Neural cell (in vitro differentiated cells): ENCODE results near the gene MTERF1. TPM values are rescaled to one million over a fixed set of nuclear protein-coding genes. Genes with fewer than 3 reads are reported as not detected.

Experiments
- H2AFZ ChIP-seq: fragments of 200-600, 300-800 bp; sonication (generic), shearing (Covaris generic); 2 replicates; pipeline ENCODE4 v1.6.0; 2014; ENCODE audit warnings: low read depth, mild to moderate bottlenecking, antibody characterized with exemption, low read length, moderate library complexity
- H3F3A ChIP-seq: fragments of 200-600 bp; shearing (Covaris generic); 2 replicates; pipeline ENCODE4 v1.6.1; 2016; ENCODE audit warnings: mild to moderate bottlenecking, moderate library complexity, mixed read lengths, antibody characterized with exemption, low read length; ENCODE audit not compliant: insufficient read depth, poor library complexity, severe bottlenecking
- H3K27ac ChIP-seq: fragments of 200-600, 300-800 bp; sonication (generic), shearing (Covaris generic); 2 replicates; pipeline ENCODE4 v1.5.1; 2014; ENCODE audit warnings: mild to moderate bottlenecking, low read length, moderate library complexity
- H3K27me3 ChIP-seq: fragments of 300-800, 200-600 bp; sonication (generic), shearing (Covaris generic); 2 replicates; pipeline ENCODE4 v1.6.0; 2014; ENCODE audit warnings: mild to moderate bottlenecking, low read depth, low read length, moderate library complexity; ENCODE audit not compliant: insufficient read depth
- H3K36me3 ChIP-seq: fragments of 300-800, 200-600 bp; sonication (generic), shearing (Covaris generic); 2 replicates; pipeline ENCODE4 v1.5.1; 2014; ENCODE audit warnings: mild to moderate bottlenecking, antibody characterized with exemption, low read length, moderate library complexity; ENCODE audit not compliant: insufficient read depth
- H3K4me2 ChIP-seq: fragments of 300-800, 200-600 bp; sonication (generic), shearing (Covaris generic); 2 replicates; pipeline ENCODE4 v1.6.0; 2014; ENCODE audit warnings: mild to moderate bottlenecking, low read length
- H3K4me3 ChIP-seq: fragments of 300-800, 200-600 bp; sonication (generic), shearing (Covaris generic); 2 replicates; pipeline ENCODE4 v1.5.1; 2014; ENCODE audit warnings: mild to moderate bottlenecking, low read length, moderate library complexity
- H3K79me2 ChIP-seq: fragments of 200-600 bp; shearing (Covaris generic); replicated peaks from 2 replicates; pipeline ENCODE4 v1.6.0; 2014; ENCODE audit warnings: mild to moderate bottlenecking, low read length, moderate library complexity; ENCODE audit not compliant: insufficient read depth
- H3K9ac ChIP-seq: fragments of 300-800, 200-600 bp; sonication (generic), shearing (Covaris generic); 2 replicates; pipeline ENCODE4 v1.6.1; 2016; ENCODE audit warnings: mild to moderate bottlenecking, low read length, mixed read lengths
- H3K9me2 ChIP-seq: fragments of 200-600 bp; shearing (Covaris generic); 2 replicates; pipeline ENCODE4 v1.6.1; 2016; ENCODE audit warnings: mild to moderate bottlenecking, low read length, mixed read lengths; ENCODE audit not compliant: insufficient read depth
- H3K9me3 ChIP-seq: fragments of 200-600, 300-800 bp; sonication (generic), shearing (Covaris generic); 2 replicates; pipeline ENCODE4 v1.6.1; 2016; ENCODE audit warnings: mild to moderate bottlenecking, mixed run types, low read length, moderate library complexity, mixed read lengths
- H4K20me1 ChIP-seq: fragments of 200-600 bp; shearing (Covaris generic); 2 replicates; pipeline ENCODE4 v1.6.1; 2016; ENCODE audit warnings: mild to moderate bottlenecking, mixed run types; ENCODE audit not compliant: insufficient read depth
- CTCF ChIP-seq: fragments of 450-650 bp; IDR thresholded peaks from 2 replicates; pipeline ENCODE4 v1.5.1; 2014; ENCODE audit warnings: antibody characterized with exemption, mild to moderate bottlenecking, moderate library complexity; ENCODE audit not compliant: poor library complexity, severe bottlenecking
- EP300 ChIP-seq: fragments of 450-650 bp; conservative IDR thresholded peaks from 2 replicates; pipeline ENCODE4 v1.6.1; 2014; ENCODE audit warnings: antibody characterized with exemption, mild to moderate bottlenecking, moderate library complexity; ENCODE audit not compliant: poor library complexity, severe bottlenecking
- EZH2 ChIP-seq: fragments of 200-600, 300-800 bp; shearing (Covaris generic), sonication (generic); IDR thresholded peaks from 2 replicates; pipeline ENCODE4 v1.6.1; 2014; ENCODE audit warnings: antibody characterized with exemption, low read length, borderline replicate concordance, mild to moderate bottlenecking; ENCODE audit not compliant: insufficient read depth, poor library complexity, severe bottlenecking
- MXI1 ChIP-seq: fragments of 450-650 bp; conservative IDR thresholded peaks from 2 replicates; pipeline ENCODE4 v1.6.1; 2014; ENCODE audit warnings: antibody characterized with exemption, mild to moderate bottlenecking; ENCODE audit not compliant: poor library complexity, severe bottlenecking
- POLR2AphosphoS5 ChIP-seq: IDR thresholded peaks from 2 replicates; pipeline ENCODE4 v1.6.1; 2012
- RAD21 ChIP-seq: fragments of 450-650 bp; conservative IDR thresholded peaks from 2 replicates; pipeline ENCODE4 v1.6.1; 2014; ENCODE audit warnings: antibody characterized with exemption, mild to moderate bottlenecking, moderate library complexity
- REST ChIP-seq: IDR thresholded peaks from 2 replicates; pipeline ENCODE4 v1.6.1; 2012; ENCODE audit warnings: borderline replicate concordance
- SMC3 ChIP-seq: fragments of 450-650 bp; conservative IDR thresholded peaks from 2 replicates; pipeline ENCODE4 v1.6.1; 2014; ENCODE audit warnings: antibody characterized with exemption, mild to moderate bottlenecking, moderate library complexity; ENCODE audit not compliant: poor library complexity
- TAF1 ChIP-seq: IDR thresholded peaks from 2 replicates; pipeline ENCODE4 v1.6.1; 2012; ENCODE audit warnings: low read depth
- polyA plus RNA-seq: library from polyadenylated mRNA; depleted of rRNA; stranded (reverse); fragments of >200 nt; gene quantifications from 2 replicates; pipeline ENCODE4 v1.2.3, GENCODE V29; 2014

The MTERF1 gene
- polyA plus RNA-seq, 1 donor from 2014 or later = 22.9 TPM

- Histone ChIP-seq H3K4me2 (no peak overlapping the region), H2AFZ (no peak overlapping the region), H3K79me2 (no peaks in the 10 kb centered on the region), H3K4me3 (no peak overlapping the region), H3K36me3 (no peaks in the 10 kb centered on the region), H3F3A (no peaks in the 10 kb centered on the region), H3K27me3 (no peaks in the 10 kb centered on the region), H3K9me2 (no peaks in the 10 kb centered on the region), H3K27ac (no peak overlapping the region), H3K9me3 (peaks cover 4% of the 10 kb centered on the region), H4K20me1 (no peaks in the 10 kb centered on the region), H3K9ac (no peak overlapping the region)
- TF ChIP-seq EZH2 (no peak), RAD21 (no peak), REST (no peak), MXI1 (no peak), CTCF (no peak), TAF1 (no peak), POLR2AphosphoS5 (no peak), SMC3 (no peak), EP300 (no peak)
These were observed 36.7 kb downstream of the MTERF1 start for GRCh38 chr7:91843831-91844230.

- Histone ChIP-seq H3F3A (no peaks in the 10 kb centered on the region), H3K9me2 (no peaks in the 10 kb centered on the region)
- no peak for TF ChIP-seq REST
- TF ChIP-seq POLR2AphosphoS5 = no peak
- no peak for TF ChIP-seq EP300
- TF ChIP-seq MXI1 = no peak
- TF ChIP-seq TAF1 = no peak
- no peak for TF ChIP-seq EZH2
- TF ChIP-seq RAD21 = no peak
- no peak for TF ChIP-seq CTCF
- no peak for TF ChIP-seq SMC3
These were observed 42.1 kb downstream of the MTERF1 start for GRCh38 chr7:91838439-91838838.

More at GRCh38 chr7:91838439-91838838, 42.1 kb downstream of the MTERF1 start:
- Histone ChIP-seq H2AFZ (no peak overlapping the region), H3K9ac (no peak overlapping the region), H3K36me3 (no peaks in the 10 kb centered on the region), H3K27me3 (no peaks in the 10 kb centered on the region), H3K79me2 (no peaks in the 10 kb centered on the region), H3K9me3 (peaks cover 4% of the 10 kb centered on the region), H3K27ac (no peak overlapping the region), H4K20me1 (no peaks in the 10 kb centered on the region), H3K4me3 (no peak overlapping the region), H3K4me2 (no peak overlapping the region)
